Osteocyte (in vitro differentiated cells): ENCODE data around the gene TMCC3. TPM values are rescaled to one million over a fixed set of nuclear protein-coding genes. Genes with fewer than 3 reads are reported as not detected.

Experiments used
- DNase-seq: peaks from one replicate; pipeline ENCODE4 v3.0.0; 2021; ENCODE audit warnings: mixed read lengths; ENCODE audit not compliant: unreplicated experiment; ENCODE audit errors: extremely low spot score
- H3K27ac Mint-ChIP-seq: one replicate; pipeline ENCODE4 v1.8.0; 2021; ENCODE audit warnings: mild to moderate bottlenecking, mixed read lengths; ENCODE audit not compliant: unreplicated experiment
- H3K27me3 Mint-ChIP-seq: one replicate; pipeline ENCODE4 v1.8.0; 2021; ENCODE audit warnings: mixed read lengths; ENCODE audit not compliant: unreplicated experiment
- H3K36me3 Mint-ChIP-seq: one replicate; pipeline ENCODE4 v1.8.0; 2021; ENCODE audit warnings: mixed read lengths; ENCODE audit not compliant: unreplicated experiment
- H3K4me1 Mint-ChIP-seq: one replicate; pipeline ENCODE4 v1.8.0; 2021; ENCODE audit warnings: mixed read lengths; ENCODE audit not compliant: unreplicated experiment
- H3K4me3 Mint-ChIP-seq: one replicate; pipeline ENCODE4 v1.8.0; 2021; ENCODE audit warnings: mild to moderate bottlenecking, moderate library complexity, mixed read lengths; ENCODE audit not compliant: unreplicated experiment
- H3K9me3 Mint-ChIP-seq: one replicate; pipeline ENCODE4 v1.8.0; 2021; ENCODE audit warnings: mixed read lengths; ENCODE audit not compliant: unreplicated experiment
- CTCF ChIP-seq: fragments of 200-600 bp; sonication (generic); IDR thresholded peaks from 2 replicates; pipeline ENCODE4 v1.5.0; 2021; ENCODE audit warnings: antibody characterized with exemption, mild to moderate bottlenecking, moderate library complexity
- total RNA-seq: library from RNA; stranded (reverse); gene quantifications from 2 replicates; pipeline ENCODE4 v1.2.1, GENCODE V29; 2021

Gene TMCC3
- total RNA-seq, 1 donor from 2014 or later = not detected

DNA sequence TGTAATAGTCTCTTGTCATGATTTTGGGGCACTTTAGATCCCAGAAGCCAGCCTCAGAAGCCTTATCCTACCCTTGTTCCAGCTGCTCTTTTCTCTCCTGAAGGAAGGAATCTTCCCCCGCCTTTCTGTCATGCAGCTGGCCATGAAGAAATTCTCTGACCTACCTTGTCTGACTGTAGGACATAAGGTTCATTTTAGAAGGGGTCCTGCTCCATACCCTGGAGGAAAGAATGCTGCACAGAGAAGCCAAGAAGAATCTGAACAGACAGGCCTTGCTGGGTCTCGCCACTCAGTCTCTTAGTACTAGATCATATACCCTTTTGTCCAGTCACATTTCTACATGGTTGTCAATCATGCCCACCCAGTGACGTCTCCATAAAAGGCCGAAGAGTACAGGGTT, 6.2 kb upstream of the TMCC3 start:
- Mint-ChIP-seq H3K9me3 (no peaks in the 10 kb centered on the region), H3K27me3 (peaks cover 43% of the 10 kb centered on the region), H3K4me1 (no peaks in the 10 kb centered on the region), H3K27ac (no peak overlapping the region), H3K4me3 (no peak overlapping the region), H3K36me3 (no peaks in the 10 kb centered on the region)
- DNase-seq = no peak
- TF ChIP-seq CTCF = no peak

- peak overlapping the region; percentile 78 for H3K4me3 Mint-ChIP-seq
- no peak overlapping the region for H3K27ac Mint-ChIP-seq
- H3K27me3 Mint-ChIP-seq = peaks cover 74% of the 10 kb centered on the region
- no peaks in the 10 kb centered on the region for H3K36me3 Mint-ChIP-seq
- peak; percentile 47 for TF ChIP-seq CTCF
- DNase-seq = no peak
- H3K9me3 Mint-ChIP-seq = no peaks in the 10 kb centered on the region
- peaks cover 4% of the 10 kb centered on the region for H3K4me1 Mint-ChIP-seq
Measured at GRCh38 chr12:94649349-94650142, 811 bp downstream of the TMCC3 start.

DNA sequence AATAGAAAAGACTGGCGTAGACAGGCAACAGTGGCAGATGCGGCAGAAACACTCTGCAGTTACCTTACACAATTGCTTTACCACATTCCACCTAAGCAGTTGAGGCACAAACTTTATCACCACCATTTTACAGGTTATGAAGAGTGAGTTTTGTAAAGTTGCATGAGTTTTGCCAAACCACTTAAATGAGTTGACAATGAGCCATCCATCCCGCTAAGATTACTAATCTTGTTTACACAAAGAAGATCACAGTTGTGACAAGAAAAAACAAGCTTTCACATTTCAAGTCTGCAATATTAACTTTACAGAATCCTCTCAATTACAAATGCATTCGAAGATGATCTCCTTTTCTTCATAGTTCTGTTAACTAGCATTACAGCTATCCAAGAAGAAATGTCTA, 1.8 kb downstream of the TMCC3 start:
- H3K4me3 Mint-ChIP-seq = peak overlapping the region; percentile 78
- peaks cover 71% of the 10 kb centered on the region for H3K27me3 Mint-ChIP-seq
- no peak for TF ChIP-seq CTCF
- peaks cover 4% of the 10 kb centered on the region for H3K4me1 Mint-ChIP-seq
- no peaks in the 10 kb centered on the region for H3K36me3 Mint-ChIP-seq
- no peak for DNase-seq
- H3K9me3 Mint-ChIP-seq = no peaks in the 10 kb centered on the region
- H3K27ac Mint-ChIP-seq = no peak overlapping the region

DNA sequence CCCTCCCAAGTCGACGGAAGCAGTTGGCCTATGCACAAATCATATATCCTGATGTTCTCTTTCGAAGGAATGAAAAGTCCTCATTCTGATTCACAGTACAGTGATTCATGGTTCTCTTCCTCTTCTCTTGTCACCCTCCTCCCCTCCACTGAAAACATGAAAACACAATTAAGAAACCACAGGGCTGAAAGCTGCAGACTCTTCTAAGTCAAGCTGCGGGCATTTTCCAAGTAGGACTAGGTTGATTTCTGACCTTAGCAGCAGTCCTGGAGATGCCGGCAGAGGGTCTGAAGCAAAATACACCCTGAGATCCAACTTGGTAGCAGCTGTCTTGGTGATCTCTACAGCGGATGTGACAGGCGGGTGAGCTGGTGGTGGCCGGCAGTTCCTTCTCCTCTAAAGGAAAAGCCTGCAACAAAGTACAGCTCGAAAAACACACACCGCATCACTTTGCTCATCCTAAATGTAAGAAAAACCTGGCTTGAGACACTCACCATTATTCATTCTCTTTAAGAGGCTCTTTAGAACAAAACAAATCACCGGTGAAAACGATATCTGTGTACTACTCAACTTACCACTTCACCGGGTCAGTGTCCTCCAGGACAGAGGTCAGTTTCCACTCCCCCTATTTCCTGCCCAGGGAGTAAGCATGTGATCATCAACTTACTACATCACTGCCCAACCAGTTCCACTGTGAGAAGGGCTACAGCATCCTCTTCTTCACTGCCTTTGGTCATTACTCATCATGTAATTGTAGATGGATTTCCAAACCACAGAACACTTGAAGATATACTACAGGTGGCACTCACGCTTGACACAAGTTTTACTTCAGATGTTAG, 6.0 kb downstream of the TMCC3 start:
- Mint-ChIP-seq H3K9me3 (no peaks in the 10 kb centered on the region), H3K36me3 (no peaks in the 10 kb centered on the region), H3K27ac (no peak overlapping the region), H3K27me3 (peaks cover 42% of the 10 kb centered on the region), H3K4me1 (no peaks in the 10 kb centered on the region), H3K4me3 (no peak overlapping the region)
- no peak for TF ChIP-seq CTCF
- no peak for DNase-seq

- TF ChIP-seq CTCF = no peak
- no peak for DNase-seq
- no peaks in the 10 kb centered on the region for H3K36me3 Mint-ChIP-seq
- H3K9me3 Mint-ChIP-seq = no peaks in the 10 kb centered on the region
- no peak overlapping the region for H3K27ac Mint-ChIP-seq
- H3K4me1 Mint-ChIP-seq = no peaks in the 10 kb centered on the region
- H3K4me3 Mint-ChIP-seq = no peak overlapping the region
- H3K27me3 Mint-ChIP-seq = peaks cover 35% of the 10 kb centered on the region
Measured at GRCh38 chr12:94643606-94644005, 6.8 kb downstream of the TMCC3 start.
